Lung microvascular endothelial cell (primary cell): ENCODE data around the gene ETS1. TPM values are rescaled to one million over a fixed set of nuclear protein-coding genes. Genes with fewer than 3 reads are reported as not detected.

ENCODE experiments used
- DNase-seq, 2 donors: peaks; one replicate each; pipeline versions ENCODE4 v3.0.0 to v3.0.0-alpha.2; 2010; ENCODE audit warnings: low read depth in 2 of 2
- total RNA-seq: library from RNA; depleted of rRNA; stranded (reverse); fragments of >200 nt; gene quantifications from 2 replicates; pipeline ENCODE4 v1.2.1, GENCODE V29; 2014

Gene ETS1
- total RNA-seq, 1 donor from 2014 or later = 88.5 TPM

GRCh38 chr11:128595775-128596174 is 8.4 kb upstream of the ETS1 start:
- DNase-seq = no peak

GRCh38 chr11:128595221-128595620 is 7.9 kb upstream of the ETS1 start:
- DNase-seq = peak; percentile 90 to 91

DNA sequence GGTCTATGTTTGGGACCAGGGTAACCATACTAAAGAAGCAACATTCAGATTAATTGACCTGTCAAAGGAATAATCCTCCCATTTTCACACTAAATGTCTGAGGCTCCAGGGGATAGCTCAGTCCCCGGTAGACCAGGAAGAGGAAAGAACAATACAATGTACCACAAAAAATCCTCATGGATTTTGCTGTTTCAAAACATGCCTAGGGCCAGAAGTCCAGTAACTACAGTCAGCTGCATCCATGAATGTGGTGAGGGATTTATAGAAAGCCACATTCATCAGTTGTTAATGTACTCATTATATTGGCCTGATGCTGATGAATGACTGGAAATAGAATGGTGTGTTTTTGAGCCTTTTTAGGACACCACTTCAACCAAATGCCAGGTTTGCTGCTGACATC is 6.9 kb upstream of the ETS1 start:
- DNase-seq = peak in 1 of 2 donors; percentile 94

- no peak for DNase-seq
Observed at GRCh38 chr11:128593281-128593680, 5.9 kb upstream of the ETS1 start.

- DNase-seq = no peak
Observed at GRCh38 chr11:128592454-128592853, 5.1 kb upstream of the ETS1 start.

GRCh38 chr11:128590587-128590986 is 3.2 kb upstream of the ETS1 start:
- DNase-seq = no peak

- DNase-seq = no peak
Observed at GRCh38 chr11:128589998-128590397, 2.6 kb upstream of the ETS1 start.

DNA sequence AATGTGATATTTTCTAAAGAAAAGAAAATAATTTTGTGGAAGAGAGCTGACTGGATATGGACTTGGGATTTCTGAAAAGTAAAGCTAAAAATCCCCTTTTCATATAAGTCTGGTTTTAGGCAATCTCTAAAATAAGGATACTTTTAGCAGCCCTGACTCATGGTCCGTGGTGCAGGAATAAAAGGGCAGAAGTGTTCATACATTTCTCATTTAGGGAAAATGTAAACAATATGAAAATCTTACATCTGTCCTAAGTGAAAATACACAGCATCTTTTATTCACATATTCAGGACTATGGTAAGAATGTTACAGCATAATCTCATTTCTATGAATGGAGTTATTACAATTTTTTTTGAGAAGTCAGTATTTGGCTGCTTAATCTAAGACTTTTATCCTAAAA is 735 bp upstream of the ETS1 start:
- DNase-seq = no peak

DNA sequence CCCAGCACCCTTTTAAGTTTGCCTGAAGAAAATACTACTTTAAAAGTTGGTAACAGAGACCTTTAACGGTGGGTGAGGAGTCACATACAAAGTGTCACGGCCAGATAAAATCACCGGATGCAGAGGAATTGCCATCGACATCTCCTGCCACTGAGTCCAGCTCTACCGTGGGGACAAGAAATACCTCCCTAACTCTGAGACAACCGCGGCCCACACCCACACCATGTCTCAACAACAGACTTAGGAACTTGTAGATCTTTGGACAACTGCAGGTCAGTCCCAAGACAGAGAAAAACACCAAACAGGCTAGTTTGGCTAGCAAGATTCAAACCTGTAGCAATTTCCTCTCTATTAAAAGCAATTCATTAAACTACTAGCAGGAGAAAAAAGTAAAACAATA is 669 bp downstream of the ETS1 start:
- DNase-seq = no peak

DNA sequence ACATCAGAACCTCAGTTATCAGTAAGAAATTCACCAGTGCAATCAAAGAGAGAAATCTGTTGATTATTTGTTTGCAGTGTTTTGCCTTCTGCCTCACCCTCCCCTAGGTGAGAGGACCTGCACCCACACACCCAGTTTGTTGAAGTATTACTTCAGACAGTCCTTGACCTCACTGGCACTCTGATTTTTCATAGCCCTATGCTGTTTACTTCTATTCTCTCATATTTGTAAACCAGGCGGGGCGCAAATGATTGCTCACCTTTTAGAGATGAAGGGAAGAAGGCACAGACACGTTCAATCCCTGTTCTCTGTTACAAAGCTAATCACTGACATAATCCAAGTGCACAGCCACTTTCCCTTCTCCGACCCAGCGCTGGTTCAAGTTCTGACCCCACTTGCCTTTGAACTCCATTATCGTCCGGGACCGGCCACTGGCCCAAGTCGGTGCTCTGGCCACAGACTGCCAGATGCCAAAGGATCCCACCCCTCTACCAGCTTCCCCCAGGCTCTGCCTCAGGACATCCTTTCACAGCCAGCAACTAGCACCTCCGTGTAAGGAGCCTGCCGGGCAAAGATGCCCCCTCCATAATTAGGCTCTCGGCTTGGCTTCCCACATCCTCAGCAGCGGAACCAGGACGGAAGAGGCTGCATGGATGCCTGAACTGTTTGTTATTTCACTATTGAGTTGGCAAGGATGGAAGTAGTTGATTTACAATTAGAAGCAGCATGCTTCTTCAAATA is 1.7 kb downstream of the ETS1 start:
- no peak for DNase-seq

DNA sequence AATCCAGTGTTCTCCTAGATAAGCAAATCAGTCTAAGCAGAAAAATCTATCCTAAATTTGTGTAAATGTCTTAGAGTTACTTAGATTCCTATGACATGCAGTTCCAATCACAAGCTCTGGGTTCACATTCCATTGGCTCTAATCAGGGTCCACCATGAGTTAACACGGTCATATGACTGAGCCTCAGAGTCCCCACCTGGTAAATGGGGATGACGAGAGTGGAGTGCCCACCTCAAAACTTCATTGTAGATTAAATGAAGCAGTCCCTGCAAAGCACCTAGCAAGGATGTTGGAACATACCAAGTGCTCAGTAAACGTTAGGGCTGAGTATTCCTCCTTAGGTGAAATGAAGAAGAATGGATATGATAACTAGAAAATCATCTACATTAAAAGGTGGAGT is 3.1 kb downstream of the ETS1 start:
- DNase-seq = no peak

DNA sequence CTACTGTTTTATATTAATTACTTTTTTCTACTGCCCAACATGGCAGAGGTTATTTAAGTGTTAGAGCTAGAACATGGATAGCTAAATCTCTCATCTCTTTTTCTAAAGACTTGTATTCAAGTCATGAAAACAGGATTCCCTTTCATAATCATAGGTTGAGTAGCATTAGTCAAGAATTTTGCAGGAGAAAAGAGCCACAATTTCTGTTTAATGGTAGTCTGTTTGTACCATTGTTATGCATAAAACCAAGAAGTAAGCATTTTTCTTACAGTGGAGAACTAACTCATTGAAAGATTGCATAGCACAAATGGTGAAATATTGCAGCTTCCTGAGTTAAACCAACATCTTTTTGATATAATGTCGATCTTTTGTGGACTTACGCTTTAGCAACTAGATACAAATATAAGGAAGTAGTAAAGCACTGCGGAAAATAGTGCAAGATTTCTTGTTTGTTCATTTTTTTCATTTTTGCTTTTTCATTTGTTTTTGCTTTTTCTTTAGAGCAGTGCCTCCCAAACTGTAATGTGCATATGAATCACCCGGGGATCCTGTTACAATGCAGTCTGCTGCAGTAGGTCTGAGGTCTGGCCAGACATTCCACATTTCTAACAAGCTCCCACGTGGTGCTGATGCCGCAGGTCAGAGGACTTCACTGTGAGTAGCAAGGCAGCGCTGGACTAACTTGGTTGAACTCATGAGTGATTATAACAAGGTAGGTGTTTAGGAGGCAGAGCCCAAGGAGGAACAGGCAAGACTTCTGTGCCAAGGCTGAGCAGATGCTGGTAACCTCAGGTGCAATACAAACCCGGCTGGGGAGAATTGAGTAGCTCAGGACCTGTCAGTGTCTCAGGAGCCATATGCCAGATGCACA is 4.6 kb downstream of the ETS1 start:
- peak; percentile 66 to 91 for DNase-seq

DNA sequence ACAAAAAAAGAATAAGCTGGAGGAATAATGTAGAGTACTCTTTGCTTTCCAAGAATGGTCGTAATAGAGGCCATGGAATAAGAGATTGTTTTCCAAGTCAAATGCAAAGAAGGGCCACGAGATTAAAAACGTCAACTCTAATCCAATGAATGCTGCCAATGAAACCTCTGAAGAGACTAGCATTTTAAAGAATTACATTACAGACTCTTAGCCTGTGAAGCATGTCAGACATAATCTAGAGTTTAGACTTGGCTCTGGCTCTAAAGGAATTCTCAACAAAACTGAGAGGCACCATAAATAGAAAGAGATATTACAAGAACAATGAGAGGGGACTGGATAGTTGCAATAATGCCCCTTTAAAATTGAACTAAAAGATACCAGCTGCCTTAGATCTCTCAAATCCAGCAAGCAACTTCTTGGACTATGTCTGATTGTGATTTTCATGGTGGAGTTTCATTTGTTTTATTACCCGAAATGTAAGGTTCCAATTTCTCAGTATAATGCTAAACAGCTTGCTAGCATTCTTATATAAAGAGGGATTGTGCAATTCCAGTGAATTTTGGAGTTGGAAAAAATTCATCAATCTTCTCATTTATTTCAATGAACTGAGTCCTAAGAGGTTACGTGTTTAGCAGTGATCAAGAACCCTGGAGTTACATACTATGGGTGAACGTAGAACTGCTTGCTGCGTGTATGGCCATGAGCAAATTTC is 5.6 kb downstream of the ETS1 start:
- DNase-seq = no peak

GRCh38 chr11:128580612-128581011 is 6.7 kb downstream of the ETS1 start:
- DNase-seq = peak in 1 of 2 donors; percentile 60

- DNase-seq = peak in 1 of 2 donors; percentile 63
Observed at GRCh38 chr11:128579798-128580504, 7.4 kb downstream of the ETS1 start.

DNA sequence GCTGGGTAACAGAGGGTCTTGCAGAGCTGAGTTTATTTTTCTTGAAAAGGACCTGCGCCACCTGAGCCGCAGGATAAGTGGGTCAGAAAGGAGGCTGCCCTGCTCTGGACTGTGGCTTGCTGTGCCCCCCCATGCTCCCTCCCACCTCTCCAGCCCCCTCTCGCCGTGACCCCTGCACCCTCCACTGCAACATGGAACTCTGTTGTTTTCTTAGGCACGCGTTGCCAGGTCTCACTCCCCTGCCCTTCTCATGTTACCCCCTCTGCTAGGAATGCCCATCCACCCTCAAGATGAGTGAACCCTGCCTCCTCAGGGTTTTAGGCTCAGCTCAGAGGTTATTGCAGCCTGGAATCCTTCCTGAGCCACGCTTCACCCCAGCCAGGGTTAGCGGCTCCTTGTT is 10.8 kb downstream of the ETS1 start:
- peak in 1 of 2 donors; percentile 13 for DNase-seq

- peak; percentile 73 to 98 for DNase-seq
Observed at GRCh38 chr11:128575961-128576350, 11.4 kb downstream of the ETS1 start.

DNA sequence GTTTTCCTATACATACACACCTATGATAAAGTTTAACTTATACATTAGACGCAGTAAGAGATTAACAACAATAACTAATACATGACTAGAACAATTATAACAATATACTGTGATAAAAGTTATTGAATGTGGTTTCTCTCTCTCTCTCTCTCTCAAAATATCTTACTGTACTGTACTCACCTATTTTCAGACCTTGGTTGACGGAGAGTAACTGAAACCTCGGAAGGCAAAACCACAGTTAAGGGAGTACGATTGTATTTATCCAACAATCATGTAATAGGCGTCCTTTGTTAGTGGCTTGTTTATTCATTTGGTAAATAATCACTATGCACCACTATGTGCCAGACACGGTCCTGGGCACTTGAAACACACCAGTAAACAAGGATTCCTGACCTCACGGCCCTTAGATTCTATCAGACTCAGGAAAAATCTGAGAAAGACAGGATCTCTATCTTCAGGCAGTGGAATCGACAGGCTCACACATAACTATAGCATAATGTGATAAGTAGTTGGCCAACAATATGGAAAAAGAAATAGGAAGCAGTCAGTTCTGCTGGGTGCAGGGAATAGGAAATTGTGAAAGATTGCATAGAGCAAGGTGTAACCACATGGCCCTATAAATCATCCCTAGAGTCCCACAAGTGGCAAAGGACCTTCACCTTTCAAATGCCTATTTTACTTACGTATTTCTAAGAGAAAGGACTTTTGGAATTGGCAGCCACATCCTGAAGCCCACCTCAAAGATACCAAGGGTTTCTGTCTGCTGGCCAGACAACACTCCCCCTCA is 12.0 kb downstream of the ETS1 start:
- peak in 1 of 2 donors; percentile 88 for DNase-seq

- DNase-seq = peak in 1 of 2 donors; percentile 85
Observed at GRCh38 chr11:128574576-128575011, 12.8 kb downstream of the ETS1 start.

- no peak for DNase-seq
Observed at GRCh38 chr11:128573638-128574037, 13.7 kb downstream of the ETS1 start.

- no peak for DNase-seq
Observed at GRCh38 chr11:128572965-128573364, 14.4 kb downstream of the ETS1 start.
